GM21390 (cell line): ENCODE measurements around the gene TXNRD3.
"Not testable (repeated sequence)": the region's sequence is repeated elsewhere in the genome, so short reads cannot be mapped to it uniquely, and the experiment has no call there.

ENCODE experiments used
- ATAC-seq: cut with Tn5 transposase; IDR thresholded peaks from one replicate; pipeline ENCODE4 v1.9.1; 2021; ENCODE audit not compliant: unreplicated experiment

Gene TXNRD3

GRCh38 chr3:126604691-126605090 lies 50.2 kb downstream of the TXNRD3 start:
- no peak for ATAC-seq

DNA sequence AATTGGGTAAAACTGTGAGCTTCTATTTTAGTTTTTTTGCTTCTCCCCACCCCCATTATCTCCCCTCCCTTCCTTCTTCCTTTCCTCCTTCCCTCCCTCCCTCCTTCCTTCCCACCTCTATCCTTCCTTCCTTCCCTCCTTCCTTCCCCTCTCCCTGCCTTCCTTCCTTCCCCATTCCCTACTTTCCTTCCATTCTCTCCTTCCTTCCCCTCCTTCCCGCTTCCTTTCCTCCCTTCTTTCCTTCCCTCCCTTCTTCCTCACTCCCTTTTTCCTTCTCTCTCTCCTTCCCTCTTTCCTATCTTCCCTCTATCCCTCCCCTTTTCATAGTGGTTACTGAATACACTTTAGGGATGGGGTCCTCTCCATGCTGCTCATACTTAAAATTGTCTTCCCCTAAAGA lies 55.8 kb downstream of the TXNRD3 start:
- no peak for ATAC-seq

DNA sequence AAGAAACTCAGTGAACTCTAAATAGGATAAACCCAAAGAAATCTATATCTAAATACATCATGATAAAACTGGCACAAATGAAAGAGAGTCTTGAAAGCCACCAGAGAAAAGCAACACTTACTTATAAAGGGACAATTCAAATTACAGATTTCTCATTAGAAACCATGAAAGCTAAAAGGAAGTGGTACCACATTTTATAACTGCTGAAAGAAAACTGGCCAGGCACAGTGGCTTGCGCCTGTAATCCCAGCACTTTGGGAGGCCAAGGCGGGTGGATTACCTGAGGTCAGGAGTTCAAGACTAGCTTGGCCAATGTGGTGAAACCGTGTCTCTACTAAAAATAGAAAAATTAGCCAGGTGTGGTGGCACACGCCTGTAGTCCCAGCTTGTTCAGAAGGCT lies 59.4 kb downstream of the TXNRD3 start:
- ATAC-seq = not testable (repeated sequence)

DNA sequence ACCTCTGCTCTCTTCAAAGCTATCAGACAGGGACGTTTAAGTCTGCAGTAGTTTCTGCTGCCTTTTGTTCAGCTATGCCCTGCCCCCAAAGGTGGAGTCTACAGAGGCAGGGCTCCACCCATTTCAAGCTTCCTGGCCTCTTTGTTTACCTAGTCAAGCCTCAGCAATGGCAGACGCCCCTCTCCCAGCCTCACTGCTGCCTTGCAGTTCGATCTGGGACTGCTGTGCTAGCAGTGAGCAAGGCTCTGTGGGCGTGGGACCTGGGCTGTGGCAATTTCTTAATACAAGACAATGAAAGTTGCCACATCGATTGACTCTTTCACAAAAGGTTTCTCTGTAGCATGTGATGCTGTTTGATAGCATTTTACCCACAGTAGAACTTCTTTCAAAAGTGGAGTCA lies 63.4 kb downstream of the TXNRD3 start:
- not testable (repeated sequence) for ATAC-seq

- no peak for ATAC-seq
These were observed 72.6 kb downstream of the TXNRD3 start for GRCh38 chr3:126582311-126582710.

DNA sequence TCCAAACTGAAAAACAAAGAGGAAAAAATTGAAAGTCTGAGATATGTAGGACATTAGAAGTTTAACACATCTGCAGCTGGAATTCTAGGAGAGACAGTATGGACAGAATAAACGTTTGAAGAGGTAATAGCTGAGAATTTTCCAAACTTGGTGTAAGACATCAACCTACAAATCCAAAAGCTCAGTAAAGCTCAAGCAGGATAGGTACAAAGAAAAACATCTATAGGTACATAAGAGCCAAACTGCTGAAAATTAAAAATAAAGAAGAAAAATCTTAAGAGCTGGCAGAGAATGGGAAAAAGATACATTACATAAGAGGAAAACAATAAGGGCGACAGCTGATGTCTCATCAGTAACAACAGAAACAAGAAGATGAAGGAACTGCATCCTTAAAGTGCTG lies 73.4 kb downstream of the TXNRD3 start:
- ATAC-seq = no peak

DNA sequence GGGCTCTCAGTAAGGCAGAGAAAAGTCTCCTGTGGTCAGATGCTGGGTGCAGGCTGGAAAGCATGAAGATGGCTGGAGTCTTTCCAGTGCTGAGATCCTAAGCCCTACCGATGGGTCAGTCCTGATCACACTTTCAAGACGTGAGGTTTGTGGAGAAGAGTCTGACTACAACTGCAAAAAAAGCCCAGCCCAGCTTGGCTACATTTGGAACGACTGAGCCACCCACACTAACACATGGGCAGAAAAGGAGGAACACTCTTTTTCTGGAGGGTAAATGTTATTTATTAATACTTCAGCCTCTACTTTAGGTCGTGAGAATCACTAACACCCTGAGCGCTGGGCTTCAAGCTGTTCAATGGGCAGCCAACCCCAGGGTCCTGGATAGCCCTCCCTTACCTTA lies 74.2 kb downstream of the TXNRD3 start:
- ATAC-seq = no peak

DNA sequence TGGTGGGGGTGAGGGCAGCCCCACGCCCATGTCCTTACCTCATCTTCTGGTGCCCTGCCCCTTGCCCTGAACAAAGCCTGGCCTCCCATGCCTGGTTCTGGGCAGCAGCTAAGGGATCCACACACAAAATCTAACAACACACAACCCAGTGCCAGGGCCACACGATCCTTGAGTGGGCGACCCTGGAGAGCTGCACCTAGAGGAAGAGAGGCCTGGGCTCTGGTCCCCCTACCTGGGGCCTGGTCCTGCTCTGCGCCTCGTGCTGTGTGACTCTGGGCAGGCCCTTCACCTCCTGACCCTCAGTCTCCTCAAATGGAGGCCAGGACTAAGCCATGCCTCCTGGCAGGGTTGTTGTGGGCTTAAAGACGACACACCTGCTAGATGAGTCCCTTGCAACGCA lies 76.2 kb downstream of the TXNRD3 start:
- no peak for ATAC-seq

GRCh38 chr3:126577261-126577660 lies 77.7 kb downstream of the TXNRD3 start:
- no peak for ATAC-seq

- no peak for ATAC-seq
These were observed 81.3 kb downstream of the TXNRD3 start for GRCh38 chr3:126573492-126574117.

DNA sequence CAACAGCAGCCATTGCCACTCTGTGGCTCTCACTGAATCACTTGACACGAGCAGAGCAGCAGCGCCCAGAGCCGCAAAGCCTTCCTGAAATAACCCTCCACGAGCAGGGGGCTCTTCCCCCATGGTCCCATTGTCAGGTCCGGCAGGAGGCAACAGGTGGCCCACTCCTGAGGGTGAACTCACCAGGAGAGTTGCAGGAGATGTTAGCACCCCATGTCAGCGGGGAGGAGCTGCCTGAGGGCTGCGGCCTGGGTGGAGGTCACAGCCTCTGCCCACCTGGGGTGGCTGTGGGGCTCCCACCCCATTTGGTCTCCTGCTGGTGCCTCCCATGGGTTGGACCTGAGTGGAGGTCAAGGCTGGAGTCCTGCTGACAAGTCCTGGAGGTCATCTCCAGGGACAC lies 83.8 kb downstream of the TXNRD3 start:
- no peak for ATAC-seq

DNA sequence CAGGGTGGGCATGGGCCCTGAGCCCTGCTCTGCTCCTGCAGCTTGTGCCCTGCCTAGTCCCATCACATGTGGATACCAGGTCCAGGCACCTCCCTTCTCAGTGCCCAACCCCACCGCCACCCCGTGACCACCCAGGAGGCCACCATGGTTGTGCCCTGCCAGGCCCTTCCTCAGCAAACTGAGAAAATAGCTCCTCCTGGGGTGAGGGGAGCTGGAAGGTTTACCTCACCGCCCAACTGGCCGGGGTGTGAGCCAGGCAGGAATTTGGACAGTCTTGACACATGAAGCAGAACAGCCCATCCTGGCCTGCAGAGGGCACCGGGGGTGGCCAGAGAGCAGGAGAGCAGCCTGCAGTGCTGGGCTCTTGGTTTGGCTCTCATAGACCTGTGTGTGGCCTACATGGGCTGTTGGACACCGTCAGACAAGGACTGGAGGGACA lies 84.8 kb downstream of the TXNRD3 start:
- no peak for ATAC-seq

DNA sequence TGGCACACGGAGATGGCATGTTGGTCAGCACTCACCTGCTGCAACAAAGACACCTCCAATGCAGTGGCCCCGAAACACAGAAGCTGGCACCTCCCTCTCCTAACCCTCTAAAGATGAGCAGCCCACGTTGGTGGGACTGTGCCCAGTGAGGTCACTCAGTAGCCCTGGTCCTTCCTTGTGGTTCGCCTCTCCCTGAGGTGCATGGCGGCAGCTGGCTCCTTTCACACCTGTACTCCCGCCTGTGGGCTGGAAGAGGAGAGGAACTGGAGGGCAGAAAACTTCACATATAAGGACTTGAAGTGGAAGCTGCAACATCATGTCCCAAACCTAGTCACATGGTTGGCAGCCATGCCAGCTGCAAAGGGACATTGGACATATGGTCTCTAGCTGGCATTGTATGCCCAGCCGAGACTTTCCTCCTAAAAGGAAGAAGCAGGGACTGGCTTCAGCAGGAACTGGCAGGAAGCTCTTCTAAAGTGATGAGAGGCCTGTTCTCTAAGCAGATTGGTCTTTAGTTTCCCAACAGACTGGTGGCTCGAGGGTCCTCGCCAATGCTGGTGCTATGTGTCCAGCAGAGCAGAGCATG lies 85.4 kb downstream of the TXNRD3 start:
- no peak for ATAC-seq

DNA sequence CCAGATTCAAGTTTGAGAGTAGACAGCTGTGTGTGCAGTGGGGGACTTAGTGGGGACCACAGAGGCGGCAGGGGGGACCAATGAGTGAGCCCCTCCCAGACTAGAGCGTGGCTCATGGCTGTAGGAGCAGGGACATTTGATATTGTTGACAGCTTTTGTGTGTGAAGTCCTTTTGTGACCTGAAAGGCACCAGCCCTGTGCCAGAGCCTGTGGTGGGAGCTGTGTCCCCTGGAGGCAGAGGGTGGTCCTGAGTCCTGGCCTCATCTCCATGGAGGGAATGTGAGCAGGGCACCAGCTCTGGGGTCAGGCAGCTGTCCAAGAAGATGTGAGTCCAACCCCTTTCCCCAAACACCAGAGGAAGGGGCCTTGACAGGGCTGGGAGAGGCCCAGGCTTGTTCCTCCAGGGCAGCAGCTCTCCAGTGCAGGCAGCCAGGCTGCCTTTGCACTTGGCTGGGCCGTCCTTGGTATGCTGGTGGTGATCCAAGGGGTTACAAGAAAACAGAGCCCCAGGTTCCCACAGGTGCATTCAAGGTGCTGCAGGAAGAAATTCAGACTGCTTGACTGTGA lies 86.1 kb downstream of the TXNRD3 start:
- ATAC-seq = no peak

DNA sequence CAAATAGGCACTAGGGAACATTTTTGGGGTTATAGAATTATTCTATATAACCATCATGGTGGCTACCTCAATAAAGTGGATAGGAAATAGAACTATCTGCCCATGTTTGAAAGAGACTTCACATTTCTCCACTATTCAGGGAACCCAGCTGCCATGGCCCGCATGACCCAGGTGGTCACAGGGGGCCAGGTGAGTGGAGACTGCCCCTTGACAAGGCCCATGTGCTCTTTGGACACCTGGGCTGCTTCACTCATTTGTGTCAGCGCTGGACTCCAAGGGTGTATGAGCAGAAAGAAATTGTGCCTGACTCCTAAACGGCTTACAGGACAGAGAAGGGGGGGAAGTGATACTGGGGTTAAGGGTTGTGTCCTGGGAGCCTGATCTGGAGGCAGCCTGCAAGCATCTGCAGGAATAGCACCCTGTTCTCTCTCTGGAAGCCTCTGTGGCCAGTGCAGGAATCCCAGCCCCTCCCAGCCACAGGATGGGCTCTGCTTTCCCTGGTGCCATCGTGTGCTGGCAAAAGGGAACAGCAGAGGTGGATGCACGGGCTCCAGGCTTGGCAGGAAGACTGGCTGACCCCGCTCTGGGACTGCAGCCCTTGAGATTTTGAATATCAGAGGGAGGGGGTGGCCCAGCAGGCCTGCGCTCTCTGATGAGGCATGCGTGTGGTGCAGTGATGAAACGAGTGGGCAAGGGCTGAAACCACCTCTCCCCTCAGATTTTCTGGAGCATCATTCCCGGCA lies 87.1 kb downstream of the TXNRD3 start:
- ATAC-seq = no peak

GRCh38 chr3:126562737-126563276 lies 92.1 kb downstream of the TXNRD3 start:
- ATAC-seq = no peak

DNA sequence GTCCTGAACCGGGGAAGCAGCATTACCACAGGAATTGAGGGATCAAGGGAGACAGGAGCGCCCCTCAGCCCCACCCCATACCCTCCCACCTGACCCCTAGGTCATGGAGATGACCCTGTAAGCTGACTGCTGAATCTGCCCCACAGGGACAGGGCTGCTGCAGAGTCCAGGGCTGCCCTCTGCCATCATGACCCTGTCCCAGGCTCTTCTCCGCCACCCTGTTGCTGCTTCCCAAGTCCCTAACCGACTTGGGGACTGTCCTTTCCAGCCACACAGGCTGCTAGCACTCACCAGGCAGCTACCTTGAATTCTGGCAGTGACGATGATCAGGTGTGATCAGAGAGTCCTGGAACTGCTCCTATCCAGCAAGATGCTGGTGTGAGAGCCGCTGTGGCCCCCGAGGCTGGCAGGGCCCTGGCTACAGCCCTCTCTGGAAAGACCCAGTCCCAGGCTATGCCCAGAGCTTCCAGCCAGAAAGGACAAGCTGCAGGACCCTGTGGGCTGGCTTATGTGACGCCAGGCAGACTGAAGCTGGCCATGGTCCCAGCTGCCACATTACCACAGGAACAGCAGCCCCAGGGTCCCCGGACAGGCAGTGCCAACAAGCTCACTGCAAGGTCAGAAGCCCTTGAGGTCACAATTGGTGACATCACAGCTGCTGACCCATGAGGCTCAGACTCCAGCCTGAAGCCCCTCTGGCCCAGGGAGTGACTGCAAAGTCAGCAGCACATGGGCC lies 96.4 kb downstream of the TXNRD3 start, which contains the start of gene C3orf22:
C3orf22 (minus strand) TSS at position 597 of the 736 bp plus-strand sequence. CDS start 5,542 bp downstream, outside the sequence.
- ATAC-seq = no peak

DNA sequence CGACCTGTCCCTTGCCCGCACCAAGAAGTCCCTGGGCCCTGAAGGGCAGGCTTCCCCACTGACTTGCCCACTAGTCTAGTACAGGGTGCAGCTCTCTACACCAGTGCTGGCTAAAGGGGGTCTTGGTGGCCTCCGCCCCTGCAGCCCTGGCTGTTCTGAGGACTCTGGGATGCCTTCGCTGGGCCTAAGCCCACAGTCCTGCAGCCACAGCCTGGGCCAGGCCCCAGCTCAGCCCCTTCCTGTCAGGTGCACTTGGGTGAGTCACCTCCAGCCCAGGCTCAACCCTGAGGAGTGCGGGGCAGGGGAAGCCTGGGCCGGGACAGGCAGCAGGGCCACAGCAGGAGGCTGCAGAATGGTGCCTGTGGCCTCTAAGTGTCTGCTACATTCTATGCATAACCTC lies 97.2 kb downstream of the TXNRD3 start:
- ATAC-seq = no peak

- no peak for ATAC-seq
These were observed 97.5 kb downstream of the TXNRD3 start for GRCh38 chr3:126557415-126557745.
